ENCODE results near the gene PFDN1. TPM values are rescaled to one million over a fixed set of nuclear protein-coding genes. Genes with fewer than 3 reads are reported as not detected.
A peak's percentile ranks its signal among the peaks of the same experiment; 100 is the strongest.

Gene PFDN1
- total RNA-seq, 1 experiment from 2014 or later, result 48.9 TPM

GRCh38 chr5:140214831-140215230 lies 88.1 kb downstream of the PFDN1 start:
- no peak overlapping the region for H3K9ac ChIP-seq (ENCODE audit: low read length)
- H3K4me2 ChIP-seq (ENCODE audit: low read length), result 0 out of 2 replicates have a peak overlapping the region, but pooled peaks have one; percentile 55
- no peaks in the 10 kb centered on the region for H3K27me3 ChIP-seq (ENCODE audit: insufficient read depth, low read length)
- no peak for DNase-seq (ENCODE audit: low read depth, low spot score)
- intact Hi-C loops (cut with micrococcal nuclease), result no loop called here
- BruUV-seq (replicated peaks), result no TSS peak
- H3K9me2 ChIP-seq (ENCODE audit: insufficient read depth), result no peaks in the 10 kb centered on the region
- peaks cover 42 to 45% of the 10 kb centered on the region in 2 experiments for H3K4me1 ChIP-seq (ENCODE audit: control insufficient read depth in 1 of 2, insufficient read depth in 2 of 2, low read length in 2 of 2)
- no peak overlapping the region for H3K4me3 ChIP-seq (replicated peaks in 1 of 2; ENCODE audit: low read depth in 1 of 2, low read length in 2 of 2)
- TF ChIP-seq SP1 (IDR thresholded peaks at IDR 0.05; ENCODE audit: low read depth), result peak; percentile 26; the same call in 1 of the 2 replicates
- TF ChIP-seq FOSL1 (IDR thresholded peaks at IDR 0.05; ENCODE audit: low read depth), result no peak
- H3K79me2 ChIP-seq (ENCODE audit: insufficient read depth, low read length), result no peaks in the 10 kb centered on the region; the same call in 1 of the 2 replicates
- RAD21 ChIA-PET (ENCODE audit: low non-redundant PET in 1 of 2, low total read pairs in 2 of 2, uncharacterized antibody in 2 of 2, unreplicated experiment in 2 of 2), result no interaction called here
- peak; percentile 64 for ATAC-seq
- CTCF ChIA-PET, result interaction anchor here (0.7 kb wide), 1 partner anchor 30 kb away, joined by 4 read pairs; no protein-coding TSS in a partner anchor
- no peaks in the 10 kb centered on the region for H3K36me3 ChIP-seq (ENCODE audit: control insufficient read depth in 1 of 2, insufficient read depth in 2 of 2, low read length in 2 of 2)
- no peaks in the 10 kb centered on the region for H4K20me1 ChIP-seq (ENCODE audit: insufficient read depth)
- H3K27ac ChIP-seq (ENCODE audit: low read depth, low read length), result no peak overlapping the region
- no peak overlapping the region for H2AFZ ChIP-seq (ENCODE audit: low read depth, low read length, poor library complexity, severe bottlenecking)
- H3K9me3 ChIP-seq (ENCODE audit: control insufficient read depth in 1 of 2, insufficient read depth in 1 of 2, low read depth in 1 of 2, low read length in 2 of 2), result no peaks in the 10 kb centered on the region
- POLR2A ChIA-PET, result interaction anchor here (0.8 kb wide), 1 partner anchor 132 kb away, joined by 3 read pairs; the partner anchor contains the start of gene HBEGF

GRCh38 chr5:140213370-140213983 lies 89.4 kb downstream of the PFDN1 start:
- Histone ChIP-seq H3K4me1 (ENCODE audit: control insufficient read depth in 1 of 2, insufficient read depth in 2 of 2, low read length in 2 of 2) (peaks cover 28 to 32% of the 10 kb centered on the region in 2 experiments), H3K4me2 (ENCODE audit: low read length) (no peak overlapping the region), H3K4me3 (replicated peaks in 1 of 2; ENCODE audit: low read depth in 1 of 2, low read length in 2 of 2) (no peak overlapping the region), H3K9me2 (ENCODE audit: insufficient read depth) (no peaks in the 10 kb centered on the region), H4K20me1 (ENCODE audit: insufficient read depth) (no peaks in the 10 kb centered on the region), H3K9ac (ENCODE audit: low read length) (no peak overlapping the region), H3K27ac (ENCODE audit: low read depth, low read length) (no peak overlapping the region), H2AFZ (ENCODE audit: low read depth, low read length, poor library complexity, severe bottlenecking) (no peak overlapping the region), H3K9me3 (ENCODE audit: control insufficient read depth in 1 of 2, insufficient read depth in 1 of 2, low read depth in 1 of 2, low read length in 2 of 2) (no peaks in the 10 kb centered on the region), H3K36me3 (ENCODE audit: control insufficient read depth in 1 of 2, insufficient read depth in 2 of 2, low read length in 2 of 2) (no peaks in the 10 kb centered on the region), H3K27me3 (ENCODE audit: insufficient read depth, low read length) (no peaks in the 10 kb centered on the region), H3K79me2 (ENCODE audit: insufficient read depth, low read length) (no peaks in the 10 kb centered on the region; the same call in 1 of the 2 replicates)
- intact Hi-C loops (cut with micrococcal nuclease), result no loop called here
- RAD21 ChIA-PET (ENCODE audit: low non-redundant PET in 1 of 2, low total read pairs in 2 of 2, uncharacterized antibody in 2 of 2, unreplicated experiment in 2 of 2), result no interaction called here
- CTCF ChIA-PET, result interaction anchor here (1.1 kb wide), 1 partner anchor 9 kb away, joined by 3 read pairs; no protein-coding TSS in a partner anchor
- DNase-seq (ENCODE audit: low read depth, low spot score) (no peak), ATAC-seq (no peak)
- TF ChIP-seq RAD21 (IDR thresholded peaks at IDR 0.05; ENCODE audit: low read depth), result no peak
- no peak for TF ChIP-seq JUND (IDR thresholded peaks at IDR 0.05)
- no peak for TF ChIP-seq ELF1 (IDR thresholded peaks at IDR 0.05; ENCODE audit: borderline replicate concordance, low read depth)
- TF ChIP-seq REST (IDR thresholded peaks at IDR 0.05; ENCODE audit: low read depth), result no peak
- TF ChIP-seq YY1 (IDR thresholded peaks at IDR 0.05; ENCODE audit: extremely low read depth, insufficient replicate concordance, low read depth, low read length), result no peak
- no peak for TF ChIP-seq POLR2AphosphoS5 (IDR thresholded peaks at IDR 0.05; ENCODE audit: low read depth, low read length)
- no peak for TF ChIP-seq FOSL1 (IDR thresholded peaks at IDR 0.05; ENCODE audit: low read depth)
- no peak for TF ChIP-seq SP1 (IDR thresholded peaks at IDR 0.05; ENCODE audit: low read depth)
- no TSS peak for BruUV-seq (replicated peaks)
- POLR2A ChIA-PET, result no interaction called here
